ENCODE results near the gene MRE11.
A peak's percentile ranks its signal among the peaks of the same experiment; 100 is the strongest.

The MRE11 gene

GRCh38 chr11:94519478-94520084 lies 25.9 kb upstream of the MRE11 start:
- in situ Hi-C loops (cut with MboI; ENCODE audit: low sequenced_read_pairs, unreplicated experiment) = loop anchor here (5.0 to 25.0 kb wide), 2 partner anchors 83 to 607 kb away; no protein-coding TSS in a partner anchor

GRCh38 chr11:94518300-94518699 lies 24.7 kb upstream of the MRE11 start:
- no peak for TF ChIP-seq CTCF (IDR thresholded peaks at IDR 0.05; ENCODE audit: borderline replicate concordance, control extremely low read depth, extremely low read depth, insufficient read depth, missing control alignments)
- no peak for DNase-seq (ENCODE audit: low spot score)
- in situ Hi-C loops (cut with MboI; ENCODE audit: low sequenced_read_pairs, unreplicated experiment) = loop anchor here (25.0 kb wide), 1 partner anchor 606 kb away; no protein-coding TSS in a partner anchor

More at GRCh38 chr11:94519478-94520084, 25.9 kb upstream of the MRE11 start:
- TF ChIP-seq CTCF (IDR thresholded peaks at IDR 0.05; ENCODE audit: borderline replicate concordance, control extremely low read depth, extremely low read depth, insufficient read depth, missing control alignments) = peak; percentile 39
- peak; percentile 45 for DNase-seq (ENCODE audit: low spot score)

GRCh38 chr11:94516725-94517124 lies 23.1 kb upstream of the MRE11 start:
- DNase-seq (ENCODE audit: low spot score) = no peak
- TF ChIP-seq CTCF (IDR thresholded peaks at IDR 0.05; ENCODE audit: borderline replicate concordance, control extremely low read depth, extremely low read depth, insufficient read depth, missing control alignments) = no peak
- in situ Hi-C loops (cut with MboI; ENCODE audit: low sequenced_read_pairs, unreplicated experiment) = loop anchor here (25.0 kb wide), 1 partner anchor 604 kb away; no protein-coding TSS in a partner anchor

GRCh38 chr11:94515398-94515797 lies 21.8 kb upstream of the MRE11 start:
- no peak for TF ChIP-seq CTCF (IDR thresholded peaks at IDR 0.05; ENCODE audit: borderline replicate concordance, control extremely low read depth, extremely low read depth, insufficient read depth, missing control alignments)
- no peak for DNase-seq (ENCODE audit: low spot score)
- in situ Hi-C loops (cut with MboI; ENCODE audit: low sequenced_read_pairs, unreplicated experiment) = loop anchor here (25.0 kb wide), 1 partner anchor 603 kb away; no protein-coding TSS in a partner anchor

GRCh38 chr11:94513091-94513490 lies 19.4 kb upstream of the MRE11 start:
- no peak for DNase-seq (ENCODE audit: low spot score)
- in situ Hi-C loops (cut with MboI; ENCODE audit: low sequenced_read_pairs, unreplicated experiment) = loop anchor here (25.0 kb wide), 1 partner anchor 601 kb away; no protein-coding TSS in a partner anchor
- TF ChIP-seq CTCF (IDR thresholded peaks at IDR 0.05; ENCODE audit: borderline replicate concordance, control extremely low read depth, extremely low read depth, insufficient read depth, missing control alignments) = no peak

- DNase-seq (ENCODE audit: low spot score) = peak; percentile 57
- in situ Hi-C loops (cut with MboI; ENCODE audit: low sequenced_read_pairs, unreplicated experiment) = loop anchor here (25.0 kb wide), 1 partner anchor 600 kb away; no protein-coding TSS in a partner anchor
- TF ChIP-seq CTCF (IDR thresholded peaks at IDR 0.05; ENCODE audit: borderline replicate concordance, control extremely low read depth, extremely low read depth, insufficient read depth, missing control alignments) = no peak
Observed at GRCh38 chr11:94511932-94512781, 18.5 kb upstream of the MRE11 start, which contains the start of gene C11orf97. Gene C11orf97 (plus strand): TSS chr11:94512461. CDS start chr11:94512529, 68 bp downstream.
